ENCODE results near the gene SAMD5. TPM values are rescaled to one million over a fixed set of nuclear protein-coding genes. Genes with fewer than 3 reads are reported as not detected.

Gene SAMD5
- total and polyA plus RNA-seq, 2 of the 8 experiments (the other 6 are each of a cell fraction or from before 2014, with no cell fraction given), result 0.02 to 0.04 TPM

GRCh38 chr6:147497472-147497871 lies 11.0 kb upstream of the SAMD5 start (continued):
- no peak for TF ChIP-seq USF2 (IDR thresholded peaks at IDR 0.05; ENCODE audit: low read length)

All from H1 (cell line).